ES-I3 (cell line): ENCODE results near the gene NNAT.
"Not testable (repeated sequence)": the region's sequence is repeated elsewhere in the genome, so short reads cannot be mapped to it uniquely, and the experiment has no call there.

Experiments used
- H3K36me3 ChIP-seq: 2 replicates; pipeline ENCODE4 v1.6.1; 2013; ENCODE audit warnings: mild to moderate bottlenecking, low read length, control low read depth, moderate library complexity; ENCODE audit not compliant: insufficient read depth
- H3K4me1 ChIP-seq: 2 replicates; pipeline ENCODE4 v1.6.1; 2013; ENCODE audit warnings: mild to moderate bottlenecking, control low read depth, low read length; ENCODE audit not compliant: insufficient read depth
- H3K9ac ChIP-seq: 2 replicates; pipeline ENCODE4 v1.6.1; 2013; ENCODE audit warnings: low read depth, mild to moderate bottlenecking, low read length, moderate library complexity
- H3K9me3 ChIP-seq: 2 replicates; pipeline ENCODE4 v1.6.1; 2013; ENCODE audit warnings: mild to moderate bottlenecking, low read length, moderate library complexity; ENCODE audit not compliant: control insufficient read depth, insufficient read depth

NNAT gene

DNA sequence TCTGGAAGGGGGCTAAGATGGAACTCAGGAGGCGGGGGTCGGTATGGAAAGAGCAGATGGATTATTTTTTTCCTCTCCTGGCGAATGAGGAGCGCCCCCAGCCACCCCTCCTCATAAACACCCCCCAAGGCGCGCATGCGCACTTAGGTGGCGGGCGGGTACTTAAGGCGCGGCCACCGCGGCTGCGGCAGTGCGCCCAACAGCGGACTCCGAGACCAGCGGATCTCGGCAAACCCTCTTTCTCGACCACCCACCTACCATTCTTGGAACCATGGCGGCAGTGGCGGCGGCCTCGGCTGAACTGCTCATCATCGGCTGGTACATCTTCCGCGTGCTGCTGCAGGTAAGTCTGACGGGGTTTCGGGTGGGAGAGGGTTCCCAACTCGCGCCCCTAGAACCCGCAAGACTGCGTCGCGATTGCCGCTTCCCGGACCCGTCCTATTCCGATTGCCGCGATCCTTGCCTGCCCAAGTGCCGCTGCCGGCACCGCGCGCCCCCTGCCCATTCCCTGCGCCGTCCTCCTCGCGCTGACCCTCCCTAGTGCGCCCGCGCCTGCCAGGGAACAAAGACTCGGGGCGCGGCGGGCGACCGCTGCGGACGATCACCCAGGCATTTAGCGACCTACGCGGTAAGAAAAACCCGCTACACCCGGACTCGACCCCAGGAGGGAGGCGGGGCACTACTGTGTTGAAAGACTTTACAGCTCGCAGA, at the start of gene NNAT:
TSS of gene NNAT (plus strand) at position 190 of the 711 bp plus-strand sequence. CDS start at position 272, 82 bp downstream.
- peaks cover 36% of the 10 kb centered on the region for H3K4me1 ChIP-seq
- no peaks in the 10 kb centered on the region for H3K9me3 ChIP-seq
- peak within 1 kb of the TSS; percentile 69 for H3K9ac ChIP-seq
- no peaks in the 10 kb centered on the region for H3K36me3 ChIP-seq

DNA sequence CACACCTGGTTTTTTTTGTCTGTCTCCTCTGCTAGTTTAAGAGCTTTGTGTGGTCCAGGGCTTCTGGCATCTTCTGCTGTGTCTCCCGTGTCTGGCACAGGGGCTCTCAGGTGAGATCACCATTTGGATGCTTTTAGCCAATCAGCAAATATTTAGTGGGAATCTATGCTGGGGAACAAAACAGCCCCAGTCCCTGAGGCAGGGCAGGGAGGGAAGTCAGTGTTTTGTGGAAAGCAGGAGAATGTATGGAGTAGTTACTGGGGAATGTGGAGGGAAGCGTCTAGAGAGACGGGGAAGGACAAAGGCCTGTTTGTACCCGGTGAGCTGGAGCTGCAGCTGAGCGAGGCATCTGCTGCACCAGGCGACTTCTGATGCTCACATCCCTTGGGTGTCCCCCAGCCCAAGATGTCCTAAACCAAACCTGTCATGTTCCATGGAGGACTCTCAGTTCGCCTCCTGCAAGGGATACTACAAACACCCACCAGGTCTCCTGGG, 49.3 kb upstream of the NNAT start:
- H3K36me3 ChIP-seq: no peaks in the 10 kb centered on the region
- H3K9ac ChIP-seq: no peak overlapping the region
- no peaks in the 10 kb centered on the region for H3K9me3 ChIP-seq
- H3K4me1 ChIP-seq: no peaks in the 10 kb centered on the region

DNA sequence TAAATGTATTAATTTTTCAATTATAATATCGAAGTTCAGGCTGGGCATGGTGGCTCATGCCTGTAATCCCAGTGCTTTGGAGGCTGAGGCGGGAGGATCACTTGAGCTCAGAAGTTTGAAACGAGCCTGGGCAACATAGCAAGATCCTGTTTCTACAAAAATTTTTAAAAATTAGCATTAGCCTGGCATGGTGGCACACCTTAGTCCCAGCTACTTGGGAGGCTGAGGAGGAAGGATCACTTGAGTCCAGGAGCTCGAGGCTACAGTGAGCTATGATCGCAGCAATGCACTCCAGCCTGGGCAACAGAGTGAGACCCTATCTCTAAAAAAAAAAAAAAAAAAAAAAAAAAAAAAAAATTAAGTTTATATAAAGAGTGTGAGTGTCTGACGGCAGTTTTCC, 48.6 kb upstream of the NNAT start:
- not testable (repeated sequence) for H3K9me3 ChIP-seq, H3K9ac ChIP-seq, H3K36me3 ChIP-seq, H3K4me1 ChIP-seq

DNA sequence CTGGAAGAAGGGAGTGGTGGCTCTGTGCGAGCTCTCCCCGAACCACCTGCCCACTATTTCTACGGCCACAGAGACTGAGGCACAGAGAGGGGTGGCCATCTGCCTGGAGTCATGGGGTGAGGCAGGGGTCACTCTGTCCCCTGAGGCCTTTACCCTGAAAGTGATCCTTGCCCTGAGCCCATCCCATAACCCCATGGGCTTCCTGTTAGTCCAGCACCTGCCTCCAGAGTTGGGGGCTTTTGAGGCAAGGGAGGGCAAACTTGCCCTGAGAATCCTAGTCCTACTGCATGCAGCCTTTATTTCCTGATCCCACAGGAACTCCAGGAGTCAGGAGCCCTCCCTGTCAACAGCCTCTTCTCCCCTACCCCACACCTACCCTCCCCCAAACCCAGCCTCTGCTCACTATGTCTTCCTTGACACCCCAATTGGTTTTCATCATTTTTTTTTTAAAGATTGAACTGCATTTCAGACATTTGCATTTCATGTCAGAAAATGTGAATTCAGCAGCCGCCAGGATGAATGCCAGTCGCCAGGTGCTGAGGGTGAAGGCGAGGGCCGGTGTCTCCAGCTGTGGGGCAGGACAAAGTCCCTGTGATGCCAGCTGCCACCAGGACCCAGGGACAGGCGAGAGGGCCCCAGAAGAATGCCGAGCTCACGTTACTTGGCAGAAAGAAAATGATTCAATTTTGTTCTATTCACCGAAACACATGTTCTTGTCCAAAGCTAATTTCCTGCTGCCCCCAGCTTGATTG, 47.6 kb upstream of the NNAT start:
- no peaks in the 10 kb centered on the region for H3K4me1 ChIP-seq

GRCh38 chr20:37474386-37474785, 46.7 kb upstream of the NNAT start:
- no peaks in the 10 kb centered on the region for H3K4me1 ChIP-seq
- no peaks in the 10 kb centered on the region for H3K36me3 ChIP-seq
- H3K9ac ChIP-seq: no peak overlapping the region
- no peaks in the 10 kb centered on the region for H3K9me3 ChIP-seq

More for the DNA sequence above, 47.6 kb upstream of the NNAT start:
- no peaks in the 10 kb centered on the region for H3K36me3 ChIP-seq
- H3K9ac ChIP-seq: no peak overlapping the region
- H3K9me3 ChIP-seq: no peaks in the 10 kb centered on the region

GRCh38 chr20:37475252-37475651, 45.8 kb upstream of the NNAT start:
- Histone ChIP-seq H3K9ac (no peak overlapping the region), H3K36me3 (no peaks in the 10 kb centered on the region), H3K4me1 (no peaks in the 10 kb centered on the region), H3K9me3 (no peaks in the 10 kb centered on the region)

DNA sequence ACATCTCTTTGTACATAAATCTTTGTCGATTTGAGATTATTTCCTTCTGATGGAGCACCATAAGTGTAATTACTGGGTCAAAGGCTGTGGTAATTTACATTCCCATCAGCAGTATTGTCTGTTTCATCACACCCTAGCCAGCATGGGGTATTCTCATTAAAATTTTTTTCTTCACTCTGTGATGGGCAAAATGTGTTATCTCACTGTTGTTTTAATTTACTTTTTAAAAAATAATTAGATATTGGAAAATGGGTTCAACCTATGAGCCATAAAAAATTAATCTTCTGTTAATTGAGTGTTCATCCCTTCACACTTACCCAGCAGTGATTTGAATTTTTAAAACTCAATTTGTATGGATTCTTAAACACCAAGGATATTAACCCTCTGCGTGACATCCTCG, 44.0 kb upstream of the NNAT start:
- Histone ChIP-seq H3K9ac (no peak overlapping the region), H3K4me1 (no peaks in the 10 kb centered on the region), H3K36me3 (no peaks in the 10 kb centered on the region; the same call in 1 of the 2 replicates)

GRCh38 chr20:37479266-37479665, 41.8 kb upstream of the NNAT start:
- H3K9ac ChIP-seq: no peak overlapping the region
- H3K36me3 ChIP-seq: no peaks in the 10 kb centered on the region; the same call in 1 of the 2 replicates
- H3K4me1 ChIP-seq: no peaks in the 10 kb centered on the region
- H3K9me3 ChIP-seq: no peaks in the 10 kb centered on the region

More for the DNA sequence above, 44.0 kb upstream of the NNAT start:
- H3K9me3 ChIP-seq: no peaks in the 10 kb centered on the region

DNA sequence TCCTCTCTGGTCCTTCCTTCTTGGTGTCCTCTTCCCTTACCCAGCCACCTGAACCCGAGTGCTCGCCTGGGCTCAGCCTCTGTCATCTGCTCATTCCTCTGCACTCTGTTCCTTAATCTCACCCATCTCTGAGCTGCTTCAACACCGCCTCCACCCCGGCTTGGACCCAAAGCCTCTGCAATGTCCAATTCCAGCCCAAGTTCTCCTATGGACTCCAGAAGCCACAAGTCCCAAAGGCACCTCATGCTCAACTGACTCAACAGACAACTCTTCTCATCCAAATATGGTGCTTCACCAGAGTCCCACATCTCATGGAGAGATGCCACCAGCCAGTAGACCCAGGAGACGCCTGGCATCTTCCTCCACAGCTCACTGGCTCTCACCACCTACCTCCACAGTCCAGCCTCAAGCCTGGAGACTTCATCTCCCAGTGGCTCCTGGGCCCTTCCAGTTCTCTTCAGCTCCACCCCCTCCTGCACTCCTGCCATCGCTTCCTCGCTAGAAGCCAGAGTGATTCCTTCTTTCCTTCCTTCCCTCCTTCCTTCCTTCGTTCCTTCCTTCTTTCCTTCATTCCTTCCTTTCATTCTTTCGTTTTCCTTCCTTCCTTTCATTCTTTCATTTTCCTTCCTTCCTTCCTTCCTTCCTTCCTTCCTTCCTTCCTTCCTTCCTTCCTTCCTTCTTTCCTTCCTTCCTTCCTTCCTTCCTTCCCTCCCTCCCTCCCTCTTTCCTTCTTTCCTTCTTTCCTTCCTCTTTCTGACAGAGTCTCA, 40.9 kb upstream of the NNAT start:
- Histone ChIP-seq H3K9me3 (no peaks in the 10 kb centered on the region), H3K4me1 (no peaks in the 10 kb centered on the region), H3K9ac (no peak overlapping the region), H3K36me3 (no peaks in the 10 kb centered on the region; the same call in 1 of the 2 replicates)

GRCh38 chr20:37480919-37481318, 40.1 kb upstream of the NNAT start:
- Histone ChIP-seq H3K9me3 (no peaks in the 10 kb centered on the region), H3K9ac (no peak overlapping the region), H3K36me3 (no peaks in the 10 kb centered on the region; the same call in 1 of the 2 replicates), H3K4me1 (no peaks in the 10 kb centered on the region)

DNA sequence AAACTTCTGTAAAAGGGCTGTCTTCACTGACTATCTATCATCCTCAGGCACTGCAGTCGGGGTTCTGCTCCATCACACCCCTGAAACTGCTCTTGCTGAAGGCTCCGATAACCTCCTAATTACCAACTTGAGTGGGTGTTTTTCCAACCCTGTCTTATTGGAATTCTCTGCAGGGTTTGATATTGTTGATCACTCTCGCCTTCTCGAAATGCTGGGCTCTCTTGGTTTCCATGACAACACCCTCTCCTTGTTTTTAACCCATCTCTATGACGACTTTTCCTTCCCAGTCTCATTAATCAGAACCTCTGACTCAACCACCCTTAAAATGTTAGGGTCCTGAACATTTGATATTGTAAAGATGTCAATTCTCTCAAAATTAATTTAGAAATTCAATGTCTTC, 39.4 kb upstream of the NNAT start:
- Histone ChIP-seq H3K9ac (no peak overlapping the region), H3K4me1 (no peaks in the 10 kb centered on the region), H3K36me3 (no peaks in the 10 kb centered on the region; the same call in 1 of the 2 replicates), H3K9me3 (no peaks in the 10 kb centered on the region)

DNA sequence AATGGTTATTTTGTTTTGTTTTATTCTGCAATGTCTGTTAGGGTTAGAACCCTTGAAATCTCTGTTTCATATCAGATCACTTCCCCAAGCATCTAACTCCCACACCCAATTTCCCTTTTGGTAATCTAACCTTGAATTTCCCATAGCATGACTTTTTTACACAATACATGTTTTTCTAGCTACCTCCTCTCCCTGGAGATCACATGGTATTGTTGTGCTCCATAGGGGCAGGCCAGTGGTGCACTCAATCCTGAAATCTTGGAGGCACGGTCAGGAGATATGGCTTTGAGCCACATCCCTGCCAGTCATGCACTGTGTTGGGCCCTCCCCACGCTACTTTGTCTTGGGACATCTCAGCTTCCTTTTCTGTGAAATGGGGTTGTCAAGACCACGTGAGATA, 36.7 kb upstream of the NNAT start:
- no peaks in the 10 kb centered on the region for H3K9me3 ChIP-seq
- peaks cover 2% of the 10 kb centered on the region; the same call in 1 of the 2 replicates for H3K4me1 ChIP-seq
- no peaks in the 10 kb centered on the region; the same call in 1 of the 2 replicates for H3K36me3 ChIP-seq
- no peak overlapping the region for H3K9ac ChIP-seq

DNA sequence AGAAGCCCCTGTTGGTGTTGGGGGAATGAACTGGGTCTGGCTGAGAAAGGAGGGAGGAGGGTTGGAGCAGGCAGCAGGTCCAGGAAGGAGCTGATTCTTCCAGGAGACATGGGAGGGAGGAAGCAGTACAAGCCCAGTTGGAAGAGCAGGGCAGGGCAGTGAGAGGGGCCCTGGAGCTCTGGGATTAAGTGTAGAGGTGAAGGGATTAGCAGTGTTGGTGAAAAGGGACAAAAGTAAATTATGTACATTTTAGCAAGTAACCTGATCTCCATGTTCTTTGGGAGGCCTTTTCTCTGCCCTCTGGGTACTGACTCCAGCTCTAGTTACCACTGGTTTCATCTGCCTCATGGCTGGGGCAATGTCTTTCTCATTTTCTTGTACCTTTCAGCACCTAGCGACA, 34.8 kb upstream of the NNAT start:
- H3K4me1 ChIP-seq, H3K9ac ChIP-seq: not testable (repeated sequence)

DNA sequence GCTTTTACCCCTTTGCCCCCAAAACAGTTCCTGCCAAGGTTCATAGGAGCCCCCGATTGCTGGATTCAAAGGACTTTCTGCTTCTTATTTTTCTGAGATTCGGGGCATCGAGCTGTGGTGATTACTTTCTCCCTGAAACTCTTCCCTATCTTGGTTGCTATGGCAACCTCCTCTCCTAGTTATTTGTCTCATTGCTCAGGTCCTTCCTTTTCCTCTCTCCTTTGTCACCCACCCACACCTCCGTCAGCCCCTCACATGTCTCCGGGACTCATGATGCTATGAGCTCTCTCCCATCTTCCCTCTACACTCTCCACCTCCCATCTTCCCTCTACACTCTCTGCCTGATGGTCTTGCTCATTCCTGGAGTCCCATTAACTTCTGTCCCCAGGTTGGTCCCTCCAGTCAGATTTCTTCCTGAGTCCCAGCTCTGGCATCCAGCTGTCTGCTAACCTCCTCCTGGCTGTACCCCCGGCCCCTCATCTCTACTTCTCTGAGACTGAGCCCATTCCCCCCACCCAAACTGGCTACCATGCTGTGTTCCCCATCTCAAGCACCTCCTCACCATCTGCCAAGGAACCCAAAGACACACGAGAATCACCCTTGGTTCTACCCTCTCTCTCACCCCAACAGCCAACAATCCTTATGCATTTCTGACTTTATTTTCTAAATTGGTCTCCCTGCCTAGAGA, 30.2 kb upstream of the NNAT start:
- peaks cover 4% of the 10 kb centered on the region; the same call in 1 of the 2 replicates for H3K4me1 ChIP-seq
- H3K9ac ChIP-seq: no peak overlapping the region
- no peaks in the 10 kb centered on the region for H3K9me3 ChIP-seq
- no peaks in the 10 kb centered on the region for H3K36me3 ChIP-seq

More for the DNA sequence above, 34.8 kb upstream of the NNAT start:
- not testable (repeated sequence) for H3K9me3 ChIP-seq, H3K36me3 ChIP-seq
